NCI-H128 (cell line): ENCODE results near the gene MAP1LC3B.

Experiments used
- DNase-seq: peaks from one replicate; lab custom pipeline; 2025; ENCODE audit not compliant: unreplicated experiment; lab: John Stamatoyannopoulos, UW

MAP1LC3B gene

DNA sequence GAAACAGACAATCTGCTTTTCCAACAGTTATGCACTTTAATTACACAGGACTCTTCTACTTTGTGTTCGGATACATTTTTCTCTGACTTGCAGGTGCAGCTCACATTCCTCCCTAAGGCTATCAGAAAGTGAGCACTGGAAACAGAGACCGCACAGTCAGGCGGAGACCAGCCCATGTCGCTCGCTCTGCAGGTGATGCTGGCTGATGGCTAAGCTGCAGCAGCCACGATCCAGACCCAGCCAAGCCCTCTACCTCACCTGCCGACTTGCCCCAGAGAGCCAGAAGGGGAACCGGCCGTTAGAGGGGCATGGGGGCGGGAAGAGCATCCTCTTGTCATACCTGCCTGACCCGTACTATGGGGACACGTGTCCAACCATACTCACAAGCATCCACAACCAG lies 33.8 kb downstream of the MAP1LC3B start:
- no peak for DNase-seq

DNA sequence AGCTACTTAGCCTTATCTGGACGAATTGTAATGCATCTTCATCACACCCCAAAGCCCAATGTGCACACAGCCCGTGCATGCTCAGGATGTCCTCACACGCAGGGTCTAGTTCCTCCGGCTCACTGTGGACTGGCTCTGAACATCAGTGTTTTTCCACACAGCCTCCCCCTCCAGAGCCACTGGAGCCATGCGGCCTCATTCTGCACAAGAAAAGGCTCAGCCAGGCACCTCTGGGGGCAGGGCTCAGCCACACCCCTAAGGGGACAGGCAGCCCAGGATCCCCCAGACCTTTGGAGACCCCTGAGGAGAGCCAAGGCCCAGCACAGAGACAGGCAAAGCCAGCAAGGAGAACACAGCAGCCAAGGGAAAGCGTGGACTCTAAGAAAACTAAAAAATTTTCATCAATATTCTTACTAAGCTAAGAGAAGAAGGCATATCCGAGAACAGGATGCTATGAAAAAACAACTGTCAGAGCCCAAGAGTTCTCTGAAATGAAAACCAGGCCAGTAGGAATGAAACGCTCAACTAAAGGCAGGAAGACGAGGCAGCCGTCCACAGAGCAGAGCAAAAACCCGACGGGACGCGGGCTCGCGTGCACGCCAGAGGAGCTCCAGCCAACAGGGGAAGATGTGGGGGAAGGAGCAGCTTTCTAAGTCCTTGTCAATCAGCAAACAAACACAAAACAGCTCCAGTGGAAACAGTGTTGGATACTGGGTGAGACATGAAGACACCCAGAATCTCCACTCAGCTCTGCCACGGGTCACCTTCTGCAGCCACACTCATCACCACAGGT lies 34.5 kb downstream of the MAP1LC3B start:
- DNase-seq: no peak

DNA sequence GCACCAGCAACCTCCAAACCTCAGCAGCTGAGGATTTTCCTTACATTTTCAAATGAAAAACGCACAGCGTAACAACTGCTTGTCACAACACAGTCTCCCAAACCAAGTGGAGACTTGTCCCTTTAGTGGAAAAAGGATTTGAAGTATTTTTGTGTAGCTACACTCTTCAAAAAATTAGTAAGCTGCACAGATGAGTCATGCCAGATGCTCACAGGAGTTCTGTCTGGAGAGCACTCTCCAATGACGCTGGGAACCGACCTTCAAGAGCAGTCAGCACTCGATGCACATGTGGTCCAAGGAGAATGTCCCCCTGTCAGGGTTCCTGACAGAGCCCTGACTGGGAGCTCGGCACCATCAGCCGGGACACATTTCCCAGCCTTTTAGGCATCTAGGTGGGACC lies 39.8 kb downstream of the MAP1LC3B start:
- no peak for DNase-seq

DNA sequence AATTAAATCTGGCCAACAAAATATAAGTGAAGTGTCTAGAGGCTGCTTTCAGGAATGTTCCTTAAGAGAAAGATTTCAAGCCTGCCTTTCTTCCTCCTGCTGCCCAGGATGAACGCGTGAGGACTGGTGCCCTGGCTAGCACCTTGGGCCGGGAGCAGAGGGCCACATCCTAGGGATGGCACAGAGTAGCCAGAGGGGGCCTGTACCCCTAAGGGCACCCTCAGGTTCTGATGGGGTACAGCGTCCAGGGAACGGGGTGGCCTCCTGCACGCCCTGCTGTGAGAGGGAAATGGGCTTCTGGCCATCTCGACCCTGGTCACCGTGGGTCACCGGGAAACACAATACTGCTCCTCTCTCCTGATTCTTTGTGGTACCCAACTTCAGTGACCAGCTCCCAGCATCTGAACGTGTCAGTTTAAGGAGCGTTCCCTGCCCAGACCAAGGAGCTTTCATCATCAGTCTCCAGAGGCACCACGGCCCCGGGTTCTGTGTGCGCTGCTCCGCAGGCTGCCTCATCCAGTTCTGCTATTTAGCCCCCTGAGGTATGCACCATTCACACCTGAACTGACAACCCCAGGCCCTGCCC lies 40.3 kb downstream of the MAP1LC3B start:
- DNase-seq: no peak

DNA sequence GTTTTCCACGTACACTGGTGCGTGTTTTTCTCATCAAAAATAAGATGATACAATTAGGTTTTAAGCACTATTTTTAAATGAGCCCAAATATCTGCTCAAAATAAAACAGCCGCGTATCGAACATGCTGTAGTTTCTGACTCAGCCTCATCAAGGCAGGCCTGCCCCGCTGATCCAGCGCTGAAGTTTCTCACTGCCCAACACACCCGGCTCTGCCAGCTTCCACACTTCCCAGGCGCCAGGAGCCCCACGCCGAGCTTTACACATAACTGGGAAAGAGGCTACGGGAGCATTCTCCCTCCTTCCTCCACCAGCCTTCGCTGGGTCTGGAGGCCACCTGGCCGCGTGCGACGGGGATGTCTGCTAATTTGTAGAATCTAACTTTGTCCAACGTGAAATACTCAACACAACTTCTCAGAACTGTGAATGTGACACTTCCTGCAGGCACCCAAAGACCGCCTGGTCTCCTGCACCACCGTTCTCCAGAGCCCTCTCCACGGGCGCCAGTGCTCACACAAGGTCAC lies 42.1 kb downstream of the MAP1LC3B start:
- DNase-seq: no peak

DNA sequence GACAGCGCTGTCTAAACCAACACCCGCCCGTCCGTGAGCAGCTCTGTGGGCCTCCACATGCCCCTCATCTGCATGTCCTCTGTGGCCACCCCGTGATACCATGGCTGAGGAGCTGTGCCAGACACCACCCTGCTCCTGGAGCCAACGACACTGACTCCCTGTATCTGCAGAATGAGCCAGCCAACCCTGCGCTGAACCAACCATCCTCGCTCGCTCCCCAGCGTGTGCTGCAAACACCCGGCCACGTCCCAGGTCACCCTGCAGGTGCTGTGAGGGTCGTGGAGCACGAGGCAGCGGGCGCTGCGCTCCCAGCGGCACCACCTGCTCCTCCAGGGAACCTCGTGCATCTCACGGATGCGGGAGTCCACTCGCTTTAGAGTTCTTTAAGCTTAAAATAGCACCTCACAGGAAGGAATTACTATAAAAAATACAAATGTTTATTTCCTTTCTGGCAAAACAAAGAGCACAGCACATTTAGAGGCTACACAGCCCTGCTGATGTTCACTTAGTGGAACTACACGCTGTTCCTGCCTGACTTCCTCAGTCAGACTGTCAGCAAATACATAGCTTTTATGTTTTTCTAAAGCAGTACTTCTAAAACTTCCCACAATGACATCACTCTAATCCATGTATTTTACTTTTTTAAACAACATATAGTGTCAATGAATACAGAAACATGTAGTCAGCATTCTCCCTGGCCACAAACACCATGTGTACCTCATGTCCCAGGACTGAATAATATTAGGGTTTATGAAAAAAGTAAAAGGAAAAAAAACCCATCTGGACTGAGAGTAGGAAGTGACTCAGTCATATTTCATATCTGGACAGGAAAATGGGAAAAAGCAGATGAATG lies 43.5 kb downstream of the MAP1LC3B start:
- DNase-seq: no peak

DNA sequence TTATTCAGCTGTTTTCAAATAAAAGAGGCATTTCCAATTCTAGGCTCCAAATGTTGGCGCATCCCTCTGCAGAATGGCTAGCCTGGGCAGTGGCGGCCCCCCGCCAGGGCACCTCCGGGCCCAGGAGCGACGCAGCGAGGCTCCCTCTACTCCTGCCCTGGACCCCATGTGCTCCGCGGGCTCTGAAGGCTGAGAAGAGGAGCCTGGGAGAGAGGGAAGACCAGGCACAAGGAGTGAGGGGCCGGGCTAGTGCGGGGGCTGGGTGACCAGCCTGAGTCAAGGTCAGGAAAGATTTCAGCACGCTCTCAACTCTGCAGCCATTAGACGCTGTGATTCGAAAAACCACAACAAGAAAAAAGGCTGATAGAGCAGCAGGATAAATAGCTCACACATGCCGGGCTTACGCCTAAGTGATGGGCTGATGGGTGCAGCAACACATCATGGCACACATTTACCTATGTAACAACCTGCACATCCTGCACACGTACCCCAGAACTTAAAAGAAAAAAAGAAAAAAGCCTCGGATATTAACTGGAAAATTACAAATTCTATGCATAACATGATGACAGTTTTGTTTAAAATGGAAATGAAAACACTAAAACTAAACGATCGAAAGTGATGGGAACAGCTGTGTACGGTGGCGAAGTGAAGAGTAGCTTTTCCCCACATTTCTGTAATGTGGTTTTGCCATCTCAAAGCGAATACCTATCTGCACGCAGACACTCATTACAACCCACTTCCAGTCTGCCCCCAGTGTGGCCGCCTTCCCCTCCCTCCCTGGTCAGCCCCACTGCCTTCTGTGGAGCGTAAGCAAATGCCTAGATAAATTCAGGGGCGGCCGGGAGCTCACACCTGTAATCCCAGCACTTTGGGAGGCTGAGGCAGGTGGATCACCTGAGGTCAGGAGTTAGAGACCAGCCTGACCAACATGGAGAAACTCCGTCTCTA lies 44.4 kb downstream of the MAP1LC3B start:
- no peak for DNase-seq

DNA sequence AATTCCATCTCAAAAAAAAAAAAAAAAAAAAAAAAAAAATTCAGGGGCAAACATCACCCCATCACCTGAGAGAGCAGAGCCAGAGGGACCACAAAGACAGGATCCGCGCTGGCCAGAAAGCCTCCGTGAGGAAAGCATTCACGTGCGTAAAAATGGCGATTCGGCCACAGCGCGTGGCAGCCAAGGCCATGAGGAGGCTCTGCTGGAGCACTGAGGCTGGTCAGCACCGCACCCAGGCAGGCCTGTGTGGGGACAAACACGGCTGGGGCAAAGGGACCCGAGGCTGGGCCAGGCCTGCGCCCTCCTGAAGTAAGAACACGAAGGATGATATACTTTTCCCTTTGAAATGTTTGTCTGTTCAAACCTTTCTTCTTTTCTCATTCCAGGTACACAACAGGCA lies 45.2 kb downstream of the MAP1LC3B start:
- no peak for DNase-seq

GRCh38 chr16:87437911-87438610 lies 45.9 kb downstream of the MAP1LC3B start:
- DNase-seq: no peak

- no peak for DNase-seq
Observed at GRCh38 chr16:87438611-87438985, 46.5 kb downstream of the MAP1LC3B start.

DNA sequence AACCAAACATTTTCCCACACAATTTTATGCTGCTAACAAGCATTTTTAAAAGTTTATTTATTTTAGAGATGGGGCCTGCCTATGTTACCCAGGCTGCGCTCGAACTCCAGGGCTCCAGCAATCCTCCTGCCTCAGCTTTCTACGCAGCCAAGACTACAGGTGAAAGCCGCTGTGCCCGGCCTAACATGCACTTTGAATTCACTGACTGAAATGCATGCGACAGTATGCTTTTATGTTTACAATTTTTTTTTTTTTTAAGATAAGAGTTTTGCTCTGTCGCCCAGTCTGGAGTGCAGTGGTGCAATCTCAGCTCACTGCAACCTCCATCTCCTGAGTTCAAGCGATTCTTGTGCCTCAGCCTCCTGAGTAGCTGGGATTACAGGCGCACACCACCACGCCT lies 47.8 kb downstream of the MAP1LC3B start:
- DNase-seq: no peak

DNA sequence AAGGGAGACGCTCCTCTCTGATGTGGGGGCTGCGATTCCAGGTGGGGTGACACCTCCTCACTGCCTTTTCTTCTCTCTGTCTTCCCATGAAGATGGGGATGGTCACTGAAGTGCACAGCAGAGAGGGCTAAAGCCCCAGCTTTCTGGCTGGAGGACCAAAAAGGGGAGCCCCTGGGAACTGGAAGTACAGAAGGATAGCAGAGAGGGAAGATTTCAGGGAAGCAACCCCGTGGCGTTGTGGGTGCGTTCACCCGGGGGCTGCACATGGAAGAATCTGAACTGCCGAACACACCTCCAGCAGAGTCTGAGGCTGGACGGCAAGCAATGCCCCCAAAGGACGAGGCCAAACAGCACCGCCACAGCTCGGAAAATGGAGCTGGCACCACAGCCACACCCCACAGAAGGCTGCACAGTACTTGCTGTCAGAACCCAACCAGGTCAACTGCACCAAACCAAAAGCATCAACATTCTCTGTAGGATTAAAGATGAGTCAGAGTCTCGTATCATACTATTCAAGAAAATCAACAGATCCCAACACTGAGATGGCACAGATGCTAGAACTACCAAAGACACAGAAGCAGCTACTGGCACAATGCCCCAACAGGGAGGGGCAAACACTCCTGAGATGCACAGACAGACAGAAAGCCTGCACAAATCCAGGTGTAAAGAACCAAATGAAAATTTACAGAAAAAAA lies 49.9 kb downstream of the MAP1LC3B start:
- DNase-seq: no peak

DNA sequence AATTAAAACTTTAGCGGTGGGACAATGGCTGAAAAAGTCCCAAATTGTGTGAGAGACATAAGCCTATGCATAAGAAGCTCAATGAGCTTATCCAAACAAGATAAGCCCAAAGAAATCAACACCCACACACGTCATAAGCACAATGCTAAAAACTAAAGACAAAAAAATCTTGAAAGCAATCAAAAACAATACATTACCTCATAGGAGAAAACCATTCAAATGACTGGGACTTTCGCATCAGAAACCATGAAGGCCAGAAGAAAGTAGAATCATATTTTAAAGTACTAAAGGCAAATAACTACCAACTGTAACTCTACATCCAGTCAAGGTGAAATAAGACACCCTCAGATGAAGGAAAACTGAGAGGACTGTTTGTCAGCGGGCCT lies 50.4 kb downstream of the MAP1LC3B start:
- DNase-seq: no peak

GRCh38 chr16:87443016-87443415 lies 50.9 kb downstream of the MAP1LC3B start:
- no peak for DNase-seq

DNA sequence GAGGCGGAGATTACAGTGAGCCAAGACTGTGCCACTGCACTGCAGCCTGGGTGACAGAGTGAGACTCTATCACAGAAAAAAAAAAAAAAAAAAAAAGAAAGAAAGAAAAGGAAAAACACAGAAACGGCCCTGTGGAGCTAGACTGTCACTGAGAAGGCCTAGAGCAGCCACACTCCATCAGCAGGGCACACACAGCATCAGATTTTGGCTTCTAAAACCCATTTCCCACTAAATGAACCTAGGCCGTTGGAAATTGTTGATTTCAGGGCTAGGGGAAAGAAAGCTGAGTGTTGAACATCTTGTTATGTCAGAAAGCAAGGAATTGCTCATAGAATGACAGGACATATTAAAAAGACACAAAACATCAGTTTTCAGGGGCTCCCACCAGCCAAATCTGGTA lies 51.8 kb downstream of the MAP1LC3B start:
- no peak for DNase-seq

DNA sequence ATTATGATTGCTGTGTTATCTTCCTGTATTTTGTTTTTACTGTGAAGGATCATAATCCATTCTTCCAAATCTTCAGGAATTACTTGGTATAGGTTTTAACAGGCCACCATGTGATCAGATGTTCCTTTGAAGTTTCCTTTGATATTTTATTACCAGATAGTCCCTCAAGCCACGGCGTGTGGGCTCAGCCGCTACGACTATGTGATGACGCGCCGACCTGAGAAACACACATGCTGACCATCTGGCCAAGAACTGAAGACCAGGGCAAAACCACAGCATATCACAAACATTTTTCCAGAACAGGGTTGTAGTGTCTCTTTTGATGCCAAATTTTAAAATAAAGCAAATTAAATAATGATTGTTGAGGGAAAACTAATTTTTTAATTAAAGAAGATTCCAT lies 53.4 kb downstream of the MAP1LC3B start:
- DNase-seq: no peak

GRCh38 chr16:87446479-87446878 lies 54.3 kb downstream of the MAP1LC3B start:
- DNase-seq: no peak

- DNase-seq: no peak
Observed at GRCh38 chr16:87447323-87447722, 55.2 kb downstream of the MAP1LC3B start.

GRCh38 chr16:87448866-87449265 lies 56.7 kb downstream of the MAP1LC3B start:
- no peak for DNase-seq
